ENCODE results near the gene GOSR1. TPM values are rescaled to one million over a fixed set of nuclear protein-coding genes. Genes with fewer than 3 reads are reported as not detected.
A peak's percentile ranks its signal among the peaks of the same experiment; 100 is the strongest.
"Not testable (repeated sequence)": the region's sequence is repeated elsewhere in the genome, so short reads cannot be mapped to it uniquely, and the experiment has no call there.

The GOSR1 gene
- total RNA-seq, 6 experiments from 2014 or later, result 20.0 to 33.7 (median 27.1) TPM

- H3K4me1 ChIP-seq, result no peaks in the 10 kb centered on the region
- DNase-seq (no peak), ATAC-seq (no peak)
- intact Hi-C loops (cut with DNase I), result no loop called here
- no peak overlapping the region for H3K27ac ChIP-seq
- H3K4me3 ChIP-seq, result no peak overlapping the region
- H3K27me3 ChIP-seq, result no peaks in the 10 kb centered on the region
- TF ChIP-seq POLR2A (IDR thresholded peaks at IDR 0.05) (no peak), CTCF (IDR thresholded peaks at IDR 0.05) (no peak)
- no peaks in the 10 kb centered on the region for H3K36me3 ChIP-seq
- WGBS (ENCODE audit: insufficient coverage, low coverage, low lambda C conversion rate, missing lambda C conversion rate), result 74% methylated on average over 2 of the region's 8 CpGs
- H3K9me3 ChIP-seq, result no peaks in the 10 kb centered on the region
Observed at GRCh38 chr17:30573603-30574175, 96.5 kb downstream of the GOSR1 start.

GRCh38 chr17:30574309-30574708 lies 97.1 kb downstream of the GOSR1 start:
- H3K27me3 ChIP-seq; ATAC-seq; DNase-seq; H3K4me3 ChIP-seq; intact Hi-C loops (cut with DNase I); H3K27ac ChIP-seq; H3K36me3 ChIP-seq; H3K4me1 ChIP-seq; H3K9me3 ChIP-seq: not testable (repeated sequence)
- 74% methylated on average over 9 of the region's 9 CpGs for WGBS (ENCODE audit: insufficient coverage, low coverage, low lambda C conversion rate, missing lambda C conversion rate)

GRCh38 chr17:30574806-30575205 lies 97.6 kb downstream of the GOSR1 start:
- ATAC-seq; DNase-seq; H3K36me3 ChIP-seq; H3K27me3 ChIP-seq; H3K9me3 ChIP-seq; H3K27ac ChIP-seq; H3K4me3 ChIP-seq; H3K4me1 ChIP-seq; intact Hi-C loops (cut with DNase I): not testable (repeated sequence)
- WGBS (ENCODE audit: insufficient coverage, low coverage, low lambda C conversion rate, missing lambda C conversion rate), result no CpG with 5 or more reads among the region's 10 CpGs

GRCh38 chr17:30575648-30576325 lies 98.6 kb downstream of the GOSR1 start:
- H3K27me3 ChIP-seq; H3K4me3 ChIP-seq; H3K9me3 ChIP-seq; H3K27ac ChIP-seq; DNase-seq; H3K4me1 ChIP-seq; H3K36me3 ChIP-seq; intact Hi-C loops (cut with DNase I): not testable (repeated sequence)
- peak in 1 of 4 donors; percentile 25 for ATAC-seq
- WGBS (ENCODE audit: insufficient coverage, low coverage, low lambda C conversion rate, missing lambda C conversion rate), result 71% methylated on average over 4 of the region's 17 CpGs

- Histone ChIP-seq H3K4me1 (no peaks in the 10 kb centered on the region), H3K27me3 (no peaks in the 10 kb centered on the region), H3K9me3 (no peaks in the 10 kb centered on the region), H3K4me3 (no peak overlapping the region), H3K27ac (no peak overlapping the region), H3K36me3 (no peaks in the 10 kb centered on the region)
- no peak for TF ChIP-seq CTCF (IDR thresholded peaks at IDR 0.05)
- TF ChIP-seq POLR2A (IDR thresholded peaks at IDR 0.05), result no peak
- ATAC-seq (no peak), DNase-seq (no peak)
- WGBS (ENCODE audit: insufficient coverage, low coverage, low lambda C conversion rate, missing lambda C conversion rate), result 100% methylated on average over 1 of the region's 30 CpGs
- intact Hi-C loops (cut with DNase I), result no loop called here
Observed at GRCh38 chr17:30576326-30576861, 99.2 kb downstream of the GOSR1 start.

Other genes with a start within 250 kb of the GOSR1 start
- not detected for gene SLC6A4, start 241.7 kb upstream of the GOSR1 start, total RNA-seq
- 1 to 10 TPM; 7.0 to 9.2 (median 7.3) TPM for gene BLMH, start 185.5 kb upstream of the GOSR1 start, total RNA-seq
- not detected for gene TMIGD1, start 143.4 kb upstream of the GOSR1 start, total RNA-seq
- 100 to 1,000 TPM in 2 of 6 experiments, 10 to 100 TPM in 4; 42.2 to 129 (median 53.5) TPM for gene CPD, start 98.5 kb upstream of the GOSR1 start, total RNA-seq

All from right lobe of liver (tissue), 6 donors.